IPS DF 19.7 (cell line): ENCODE measurements around the gene TSSK6.

ENCODE experiments used
- DNase-seq: peaks from one replicate; pipeline ENCODE4 v3.0.0-alpha.2; 2013; ENCODE audit warnings: low read depth, low spot score

TSSK6 gene

GRCh38 chr19:19530889-19531288 lies 15.5 kb upstream of the TSSK6 start:
- DNase-seq: no peak

- DNase-seq: no peak
Measured at GRCh38 chr19:19530423-19530804, 15.1 kb upstream of the TSSK6 start.

GRCh38 chr19:19529783-19530422 lies 14.6 kb upstream of the TSSK6 start:
- DNase-seq: no peak

GRCh38 chr19:19528721-19529490 lies 13.6 kb upstream of the TSSK6 start, which contains the start of gene YJEFN3:
YJEFN3 (plus strand) TSS chr19:19528911; CDS start chr19:19528933, 22 bp downstream.
- DNase-seq: no peak

- no peak for DNase-seq
Measured at GRCh38 chr19:19527674-19528625, 12.6 kb upstream of the TSSK6 start.

GRCh38 chr19:19527371-19527656 lies 12.0 kb upstream of the TSSK6 start:
- DNase-seq: no peak

GRCh38 chr19:19526581-19527370 lies 11.4 kb upstream of the TSSK6 start:
- DNase-seq: no peak

- DNase-seq: no peak
Measured at GRCh38 chr19:19525611-19526380, 10.4 kb upstream of the TSSK6 start.

GRCh38 chr19:19524053-19524452 lies 8.7 kb upstream of the TSSK6 start:
- DNase-seq: no peak

- DNase-seq: no peak
Measured at GRCh38 chr19:19523177-19523576, 7.8 kb upstream of the TSSK6 start.

- DNase-seq: no peak
Measured at GRCh38 chr19:19520989-19521388, 5.6 kb upstream of the TSSK6 start.

- no peak for DNase-seq
Measured at GRCh38 chr19:19517235-19517619, 1.9 kb upstream of the TSSK6 start.

GRCh38 chr19:19515642-19516519 lies 533 bp upstream of the TSSK6 start, which contains the start of gene NDUFA13:
NDUFA13 (plus strand) TSS chr19:19516225; CDS start chr19:19516239, 14 bp downstream.
- peak; percentile 76 for DNase-seq

GRCh38 chr19:19514215-19514657 lies 1.1 kb downstream of the TSSK6 start:
- no peak for DNase-seq

GRCh38 chr19:19513682-19514081 lies 1.7 kb downstream of the TSSK6 start:
- no peak for DNase-seq

GRCh38 chr19:19510432-19510831 lies 4.9 kb downstream of the TSSK6 start:
- no peak for DNase-seq

- DNase-seq: no peak
Measured at GRCh38 chr19:19508217-19508616, 7.1 kb downstream of the TSSK6 start.

GRCh38 chr19:19507354-19507753 lies 8.0 kb downstream of the TSSK6 start:
- no peak for DNase-seq

- DNase-seq: no peak
Measured at GRCh38 chr19:19506592-19506991, 8.8 kb downstream of the TSSK6 start.
